CD4-positive, CD25-positive, alpha-beta regulatory T cell (primary cell): ENCODE measurements around the gene MICAL2. TPM values are rescaled to one million over a fixed set of nuclear protein-coding genes. Genes with fewer than 3 reads are reported as not detected.

Experiments used
- ATAC-seq, 2 donors: fragments of 150-1000 bp; cut with Tn5 transposase; one replicate each; pipeline ENCODE4 v1.10.0; 2021; ENCODE audit warnings: low read depth in 2 of 2, moderate number of reproducible peaks in 2 of 2, moderate library complexity in 1 of 2
- DNase-seq, 3 donors: peaks; one replicate each; pipeline versions ENCODE4 v3.0.0 to v3.0.0-alpha.2; 2012 to 2022; ENCODE audit warnings: mixed read lengths in 1 of 3
- H3K27ac ChIP-seq: one replicate; pipeline ENCODE4 v1.7.0; 2013; ENCODE audit warnings: mild to moderate bottlenecking, low read length; ENCODE audit not compliant: insufficient read depth, poor library complexity, severe bottlenecking
- H3K27me3 ChIP-seq: one replicate; pipeline ENCODE4 v1.7.0; 2013; ENCODE audit warnings: low read length; ENCODE audit not compliant: control insufficient read depth, insufficient read depth
- H3K36me3 ChIP-seq: one replicate; pipeline ENCODE4 v1.7.0; 2013; ENCODE audit warnings: mild to moderate bottlenecking, low read length, moderate library complexity; ENCODE audit not compliant: control insufficient read depth, insufficient read depth
- H3K4me1 ChIP-seq: 2 replicates; pipeline ENCODE4 v1.7.0; 2013; ENCODE audit warnings: mild to moderate bottlenecking, low read length; ENCODE audit not compliant: insufficient read depth, control insufficient read depth, poor library complexity, severe bottlenecking
- H3K4me3 ChIP-seq: one replicate; pipeline ENCODE4 v1.7.0; 2013; ENCODE audit warnings: low read depth, mild to moderate bottlenecking, low read length, moderate library complexity
- H3K9me3 ChIP-seq, 2 experiments: 1 replicate in 1 of 2; 2 replicates in 1 of 2; pipeline ENCODE4 v1.7.0; 2013; ENCODE audit warnings: low read length in 2 of 2, mild to moderate bottlenecking in 1 of 2, moderate library complexity in 1 of 2; ENCODE audit not compliant: control insufficient read depth in 2 of 2
- H3K27ac Mint-ChIP-seq, 3 donors: one replicate each; pipeline ENCODE4 v1.8.0; 2020 to 2022; ENCODE audit warnings: mild to moderate bottlenecking in 3 of 3, mixed read lengths in 3 of 3, moderate library complexity in 2 of 3
- H3K27me3 Mint-ChIP-seq: one replicate; pipeline ENCODE4 v1.8.0; 2022; ENCODE audit warnings: mild to moderate bottlenecking, mixed read lengths
- H3K36me3 Mint-ChIP-seq: one replicate; pipeline ENCODE4 v1.8.0; 2020; ENCODE audit warnings: mixed read lengths
- H3K4me1 Mint-ChIP-seq, 4 donors: one replicate each; pipeline ENCODE4 v1.8.0; 2020 to 2022; ENCODE audit warnings: mixed read lengths in 4 of 4, mild to moderate bottlenecking in 1 of 4
- H3K4me3 Mint-ChIP-seq, 4 donors: one replicate each; pipeline ENCODE4 v1.8.0; 2020 to 2022; ENCODE audit warnings: mild to moderate bottlenecking in 4 of 4, mixed read lengths in 4 of 4, moderate library complexity in 3 of 4
- H3K9me3 Mint-ChIP-seq, 7 donors: one replicate each; pipeline ENCODE4 v1.8.0; 2020 to 2022; ENCODE audit warnings: mixed read lengths in 7 of 7, mild to moderate bottlenecking in 3 of 7, moderate library complexity in 2 of 7
- polyA plus RNA-seq, 4 donors: library from polyadenylated mRNA; unstranded; fragments of 300-500 nt; fragmentation: Illumina TruSeq; gene quantifications; one replicate each; pipeline ENCODE4 v1.2.3, GENCODE V29; 2021
- total RNA-seq: library from RNA; stranded (reverse); gene quantifications from one replicate; pipeline ENCODE4 v1.2.3, GENCODE V29; 2022

The MICAL2 gene
- total and polyA plus RNA-seq, 5 donors from 2014 or later, result 15.9 to 67.5 (median 24.4) TPM

- Histone ChIP-seq H3K4me1 (peaks cover 13% of the 10 kb centered on the region), H3K9me3 (no peaks in the 10 kb centered on the region), H3K36me3 (peaks cover 32% of the 10 kb centered on the region), H3K27ac (no peak overlapping the region), H3K4me3 (peak overlapping the region; percentile 59), H3K27me3 (no peaks in the 10 kb centered on the region)
- H3K4me3 Mint-ChIP-seq, result peak overlapping the region; percentile 48 to 79 (median 66)
- peaks cover 14% of the 10 kb centered on the region for H3K36me3 Mint-ChIP-seq
- peak overlapping the region; percentile 90 to 93 (median 93) for H3K27ac Mint-ChIP-seq
- no peak for ATAC-seq
- no peaks in the 10 kb centered on the region for H3K27me3 Mint-ChIP-seq
- DNase-seq, result peak in 1 of 3 donors; percentile 20
- H3K9me3 Mint-ChIP-seq, result no peaks in the 10 kb centered on the region
- peaks cover 13 to 24% (median 16%) of the 10 kb centered on the region in 4 donors for H3K4me1 Mint-ChIP-seq
Measured at GRCh38 chr11:12235553-12235946, 125.2 kb downstream of the MICAL2 start.

- H3K27ac ChIP-seq, result peak overlapping the region; percentile 64
- H3K27me3 ChIP-seq, result no peaks in the 10 kb centered on the region
- DNase-seq, result peak in 2 of 3 donors; percentile 71 to 83
- peaks cover 33% of the 10 kb centered on the region for H3K36me3 ChIP-seq
- peak; percentile 82 to 85 for ATAC-seq
- Mint-ChIP-seq H3K4me3 (peak overlapping the region; percentile 59 to 79 (median 66)), H3K4me1 (peaks cover 13 to 28% (median 16%) of the 10 kb centered on the region in 4 donors), H3K9me3 (no peaks in the 10 kb centered on the region), H3K27me3 (no peaks in the 10 kb centered on the region), H3K36me3 (peaks cover 11% of the 10 kb centered on the region), H3K27ac (peak overlapping the region; percentile 90 to 93 (median 93))
- peaks cover 13% of the 10 kb centered on the region for H3K4me1 ChIP-seq
- H3K4me3 ChIP-seq, result peak overlapping the region; percentile 59
- H3K9me3 ChIP-seq, result no peaks in the 10 kb centered on the region
Measured at GRCh38 chr11:12235947-12236743, 125.8 kb downstream of the MICAL2 start.

GRCh38 chr11:12236744-12237101 is 126.3 kb downstream of the MICAL2 start:
- ATAC-seq, result no peak

GRCh38 chr11:12237381-12237784 is 127.0 kb downstream of the MICAL2 start:
- Histone ChIP-seq H3K27ac (no peak overlapping the region), H3K4me1 (peaks cover 13% of the 10 kb centered on the region), H3K27me3 (no peaks in the 10 kb centered on the region), H3K9me3 (no peaks in the 10 kb centered on the region), H3K36me3 (peaks cover 36% of the 10 kb centered on the region), H3K4me3 (no peak overlapping the region)
- Mint-ChIP-seq H3K4me3 (no peak overlapping the region), H3K27ac (no peak overlapping the region), H3K4me1 (peaks cover 14 to 39% (median 19%) of the 10 kb centered on the region in 4 donors), H3K27me3 (no peaks in the 10 kb centered on the region), H3K9me3 (no peaks in the 10 kb centered on the region), H3K36me3 (peaks cover 11% of the 10 kb centered on the region)
- DNase-seq, result no peak
- ATAC-seq, result no peak

More at GRCh38 chr11:12236744-12237101, 126.3 kb downstream of the MICAL2 start:
- peak overlapping the region; percentile 64 for H3K27ac ChIP-seq
- H3K27ac Mint-ChIP-seq, result peak overlapping the region in 2 of 3 donors; percentile 90 to 93
- peaks cover 11% of the 10 kb centered on the region for H3K36me3 Mint-ChIP-seq
- H3K4me3 Mint-ChIP-seq, result peak overlapping the region in 2 of 4 donors; percentile 64 to 79
- no peaks in the 10 kb centered on the region for H3K9me3 Mint-ChIP-seq
- H3K36me3 ChIP-seq, result peaks cover 35% of the 10 kb centered on the region
- H3K4me3 ChIP-seq, result peak overlapping the region; percentile 59
- H3K9me3 ChIP-seq, result no peaks in the 10 kb centered on the region
- no peaks in the 10 kb centered on the region for H3K27me3 ChIP-seq
- peaks cover 13 to 33% (median 16%) of the 10 kb centered on the region in 4 donors for H3K4me1 Mint-ChIP-seq
- no peaks in the 10 kb centered on the region for H3K27me3 Mint-ChIP-seq
- no peak for DNase-seq
- H3K4me1 ChIP-seq, result peaks cover 13% of the 10 kb centered on the region

GRCh38 chr11:12238420-12238819 is 128.0 kb downstream of the MICAL2 start:
- Mint-ChIP-seq H3K4me3 (no peak overlapping the region), H3K4me1 (peaks cover 15 to 50% (median 22%) of the 10 kb centered on the region in 4 donors), H3K27me3 (no peaks in the 10 kb centered on the region), H3K27ac (peak overlapping the region in 2 of 3 donors; percentile 2 to 48), H3K36me3 (peaks cover 8% of the 10 kb centered on the region), H3K9me3 (peaks cover 0 to 1% (median 0%) of the 10 kb centered on the region in 7 donors)
- Histone ChIP-seq H3K4me1 (peaks cover 13% of the 10 kb centered on the region), H3K4me3 (no peak overlapping the region), H3K27ac (no peak overlapping the region), H3K36me3 (peaks cover 38% of the 10 kb centered on the region), H3K27me3 (no peaks in the 10 kb centered on the region), H3K9me3 (no peaks in the 10 kb centered on the region)
- ATAC-seq (no peak), DNase-seq (no peak)

- Histone ChIP-seq H3K36me3 (peaks cover 41% of the 10 kb centered on the region), H3K27me3 (no peaks in the 10 kb centered on the region), H3K4me3 (no peak overlapping the region), H3K4me1 (peaks cover 13% of the 10 kb centered on the region), H3K27ac (no peak overlapping the region), H3K9me3 (no peaks in the 10 kb centered on the region)
- H3K4me3 Mint-ChIP-seq, result no peak overlapping the region
- no peaks in the 10 kb centered on the region for H3K27me3 Mint-ChIP-seq
- H3K9me3 Mint-ChIP-seq, result peaks cover 0 to 1% (median 0%) of the 10 kb centered on the region in 7 donors
- DNase-seq (no peak), ATAC-seq (no peak)
- peaks cover 13 to 54% (median 19%) of the 10 kb centered on the region in 4 donors for H3K4me1 Mint-ChIP-seq
- peaks cover 7% of the 10 kb centered on the region for H3K36me3 Mint-ChIP-seq
- H3K27ac Mint-ChIP-seq, result no peak overlapping the region
Measured at GRCh38 chr11:12239396-12239795, 129.0 kb downstream of the MICAL2 start.

- Mint-ChIP-seq H3K4me1 (peaks cover 12 to 51% (median 19%) of the 10 kb centered on the region in 4 donors), H3K27me3 (no peaks in the 10 kb centered on the region), H3K27ac (peak overlapping the region in 1 of 3 donors; percentile 23), H3K9me3 (peaks cover 0 to 1% (median 0%) of the 10 kb centered on the region in 7 donors), H3K4me3 (no peak overlapping the region), H3K36me3 (peaks cover 7% of the 10 kb centered on the region)
- DNase-seq (no peak), ATAC-seq (no peak)
- Histone ChIP-seq H3K36me3 (peaks cover 45% of the 10 kb centered on the region), H3K9me3 (no peaks in the 10 kb centered on the region), H3K27ac (no peak overlapping the region), H3K4me1 (peaks cover 13% of the 10 kb centered on the region), H3K27me3 (no peaks in the 10 kb centered on the region), H3K4me3 (no peak overlapping the region)
Measured at GRCh38 chr11:12239804-12240371, 129.5 kb downstream of the MICAL2 start.
